Activated CD4-positive, alpha-beta T cell treated with anti-CD3 and anti-CD28 coated beads, Interleukin-2, amount 50 U/mL, for 16 hours (primary cell): ENCODE measurements around the gene FAM76A.
"Not testable (repeated sequence)": the region's sequence is repeated elsewhere in the genome, so short reads cannot be mapped to it uniquely, and the experiment has no call there.

Experiments
- DNase-seq: peaks from one replicate; pipeline ENCODE4 v3.0.0-alpha.2; 2020

The FAM76A gene

DNA sequence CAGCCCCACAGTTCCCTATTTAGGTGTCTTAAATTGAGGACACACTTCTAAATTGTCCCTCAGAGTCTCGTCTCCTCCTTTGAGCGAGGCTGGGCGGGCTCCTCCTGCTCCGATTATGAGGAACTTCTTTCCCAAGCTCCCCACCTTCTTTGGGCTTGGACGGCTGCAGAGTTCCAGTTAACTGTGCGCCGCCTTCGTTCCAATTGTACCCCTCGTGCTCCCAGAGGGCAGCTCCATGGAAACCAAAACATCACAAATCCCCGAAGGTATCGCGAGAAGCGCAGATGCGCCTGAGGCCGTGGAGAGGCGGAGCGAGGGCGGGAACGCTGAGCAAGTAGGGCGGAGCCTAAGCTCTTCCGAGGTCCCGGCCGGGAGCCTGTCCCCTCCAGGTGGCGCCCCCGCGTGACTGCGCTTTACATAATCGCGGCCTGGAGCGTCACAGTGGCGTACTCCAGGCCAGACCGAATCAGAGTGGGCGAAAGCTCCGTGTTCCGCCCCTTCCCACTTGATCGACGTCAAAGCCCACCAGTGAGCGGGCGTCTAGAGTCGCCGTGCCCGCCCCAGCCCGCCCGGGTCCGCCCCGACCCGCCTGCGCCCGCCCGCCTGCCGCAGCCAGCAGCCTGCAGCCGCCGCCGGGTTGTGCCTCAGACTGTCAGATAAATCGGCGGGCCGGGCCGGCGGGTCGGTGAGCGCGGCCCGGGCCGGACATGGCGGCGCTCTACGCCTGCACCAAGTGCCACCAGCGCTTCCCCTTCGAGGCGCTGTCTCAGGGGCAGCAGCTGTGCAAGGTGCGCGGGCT, at the start of gene FAM76A:
TSS of gene FAM76A (plus strand) at position 588 of the 799 bp plus-strand sequence. CDS start at position 708, 120 bp downstream.
- peak; percentile 99 for DNase-seq

DNA sequence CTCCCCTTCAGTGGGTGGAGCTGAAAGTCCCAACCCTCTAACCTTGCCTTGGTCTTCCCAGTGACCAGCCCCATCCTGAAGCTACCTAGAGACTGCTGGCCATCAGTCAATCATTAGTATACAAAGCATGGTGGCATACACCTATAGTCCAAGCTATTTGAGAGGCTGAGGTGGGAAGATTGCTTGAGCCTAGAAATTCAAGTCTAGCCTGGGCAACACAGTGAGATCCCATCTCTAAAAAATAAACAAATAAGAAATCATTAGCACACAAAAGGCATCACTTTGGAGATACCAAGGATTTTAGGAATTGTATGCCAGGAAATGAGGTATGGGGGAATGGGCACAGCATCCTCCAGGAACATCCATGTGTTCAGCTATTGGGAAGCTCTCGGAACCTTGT, 49.4 kb upstream of the FAM76A start:
- no peak for DNase-seq

DNA sequence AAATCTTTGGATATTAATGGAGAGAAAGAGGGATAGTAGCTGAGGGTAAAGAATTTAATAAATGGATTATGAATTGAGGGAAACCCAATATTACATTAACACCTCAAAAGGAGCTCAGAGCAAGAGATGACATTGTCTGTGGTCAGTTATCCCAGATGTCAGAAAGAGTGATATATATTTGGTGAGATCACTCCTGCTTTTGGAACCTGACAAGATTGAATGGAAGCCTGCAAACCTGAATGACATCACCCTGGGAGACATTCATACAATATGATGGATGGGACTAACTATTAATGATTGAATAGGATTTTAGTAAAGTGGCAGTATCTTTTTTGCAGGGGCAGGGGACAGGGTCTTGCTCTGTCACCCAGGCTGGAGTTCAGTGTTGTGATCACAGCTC, 47.0 kb upstream of the FAM76A start:
- no peak for DNase-seq

DNA sequence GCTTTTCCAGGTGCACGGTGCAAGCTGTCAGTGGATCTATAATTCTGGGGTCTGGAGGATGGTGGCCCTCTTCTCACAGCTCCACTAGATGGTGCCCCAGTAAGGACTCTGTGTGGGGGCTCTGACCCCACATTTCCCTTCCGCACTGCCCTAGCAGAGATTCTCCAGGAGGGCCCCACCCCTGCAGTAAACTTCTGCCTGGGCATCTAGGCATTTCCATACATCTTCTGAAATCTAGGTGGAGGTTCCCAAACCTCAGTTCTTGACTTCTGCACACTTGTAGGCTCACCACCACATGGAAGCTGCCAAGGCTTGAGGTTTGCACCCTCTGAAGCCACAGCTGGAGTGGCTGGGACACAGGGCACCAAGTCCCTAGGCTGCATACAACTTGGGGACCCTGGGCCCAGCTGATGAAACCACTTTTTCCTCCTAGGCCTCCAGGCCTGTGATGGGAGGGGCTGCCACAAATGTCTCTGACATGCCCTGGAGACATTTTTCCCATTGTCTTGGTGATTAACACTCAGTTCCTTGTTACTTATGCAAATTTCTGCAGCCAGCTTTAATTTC, 45.5 kb upstream of the FAM76A start:
- DNase-seq: not testable (repeated sequence)

DNA sequence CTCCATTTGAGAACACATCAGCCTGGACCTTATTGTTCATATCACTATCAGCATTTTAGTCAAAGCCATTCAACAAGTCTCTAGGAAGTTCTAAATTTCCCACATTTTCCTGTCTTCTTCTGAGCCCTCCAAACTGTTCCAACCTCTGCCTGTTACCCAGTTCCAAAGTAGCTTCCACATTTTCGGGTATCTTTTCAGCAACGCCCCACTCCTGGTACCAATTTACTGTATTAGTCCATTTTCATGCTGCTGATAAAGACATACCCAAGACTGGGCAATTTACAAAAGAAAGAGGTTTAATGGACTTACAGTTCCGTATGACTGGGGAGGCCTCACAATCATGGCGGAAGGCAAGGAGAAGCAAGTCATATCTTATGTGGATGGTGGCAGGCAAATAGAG, 44.2 kb upstream of the FAM76A start:
- not testable (repeated sequence) for DNase-seq

DNA sequence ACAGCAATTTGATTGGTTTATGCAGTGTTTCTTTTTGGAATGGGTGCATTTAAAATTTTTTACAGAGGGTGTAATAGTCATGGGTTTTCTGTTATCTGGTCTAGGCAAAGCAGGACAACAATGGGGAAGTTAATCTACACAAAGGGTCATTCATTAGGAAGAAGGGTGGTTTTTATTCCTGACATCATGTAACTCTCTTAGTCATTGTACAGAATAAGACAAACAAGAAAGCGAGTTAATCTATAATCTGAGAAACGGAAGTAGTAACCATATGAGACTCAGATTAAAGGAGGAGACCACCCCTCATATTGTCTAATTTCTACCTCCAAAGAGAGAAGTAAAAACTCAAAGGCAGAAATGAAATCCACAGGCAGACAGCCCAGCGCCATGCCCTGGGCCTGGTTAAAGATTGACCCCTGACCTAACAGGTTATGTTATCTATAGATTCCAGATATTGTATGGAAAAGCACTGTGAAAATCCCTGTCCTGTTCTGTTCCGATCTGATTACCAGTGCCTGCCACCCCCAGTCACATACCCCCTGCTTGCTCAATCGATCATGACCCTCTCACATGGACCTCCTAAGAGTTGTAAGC, 43.3 kb upstream of the FAM76A start:
- no peak for DNase-seq

DNA sequence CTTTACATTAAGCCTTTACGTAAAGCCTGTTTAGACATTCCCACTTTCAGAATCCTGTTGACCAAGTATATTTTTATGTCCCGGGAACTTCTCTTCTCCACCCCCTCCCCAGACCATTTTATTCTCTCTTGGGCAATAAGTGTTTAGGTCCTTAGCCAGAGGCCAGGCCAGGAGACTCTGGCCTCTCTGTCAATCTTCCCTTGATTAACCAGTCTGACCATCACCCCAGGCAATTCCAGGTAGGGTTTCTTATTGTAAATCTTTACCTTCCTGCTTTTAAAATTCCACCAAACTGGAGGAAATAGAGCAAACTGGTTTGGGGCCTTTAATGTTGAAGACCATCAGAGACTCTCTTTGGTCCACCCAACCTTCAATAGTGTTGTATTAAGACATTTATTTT, 41.6 kb upstream of the FAM76A start:
- no peak for DNase-seq

DNA sequence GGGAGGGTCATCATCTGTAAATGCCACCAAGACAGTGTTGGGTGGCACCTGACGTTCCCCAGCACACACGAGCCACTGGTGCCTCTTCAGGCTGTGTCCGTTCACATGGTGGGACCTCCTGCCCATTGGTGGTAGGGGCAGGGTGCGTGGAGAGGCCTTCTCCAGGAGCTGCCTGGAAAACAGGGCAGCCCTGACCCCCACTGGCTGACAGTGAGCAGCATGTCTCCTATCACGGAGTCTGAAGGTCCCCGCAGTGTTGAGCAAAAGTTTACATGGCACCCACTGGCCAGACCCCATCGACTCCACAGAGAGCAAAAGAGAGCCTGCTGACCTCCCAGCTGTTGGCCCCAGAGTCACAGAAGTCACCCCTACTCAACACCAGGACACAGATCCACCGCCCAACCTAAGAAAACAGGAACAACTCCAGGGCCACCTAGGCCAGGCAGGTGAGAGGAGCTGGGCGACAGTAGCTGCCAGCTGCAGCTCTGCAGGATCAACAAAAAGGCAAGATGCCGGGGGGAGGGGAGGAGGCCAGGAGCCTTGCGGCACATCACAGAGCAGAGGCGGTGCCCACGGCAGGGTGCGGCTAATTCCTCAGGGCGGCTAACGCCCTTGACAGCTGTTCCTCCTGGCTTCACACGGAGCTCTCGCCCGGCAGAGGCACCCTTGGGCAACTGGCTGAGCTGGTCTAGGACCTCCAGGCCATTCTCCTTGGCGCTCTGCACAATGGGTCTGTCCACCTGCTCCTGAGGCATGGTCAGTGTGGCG, 39.4 kb upstream of the FAM76A start:
- DNase-seq: no peak

DNA sequence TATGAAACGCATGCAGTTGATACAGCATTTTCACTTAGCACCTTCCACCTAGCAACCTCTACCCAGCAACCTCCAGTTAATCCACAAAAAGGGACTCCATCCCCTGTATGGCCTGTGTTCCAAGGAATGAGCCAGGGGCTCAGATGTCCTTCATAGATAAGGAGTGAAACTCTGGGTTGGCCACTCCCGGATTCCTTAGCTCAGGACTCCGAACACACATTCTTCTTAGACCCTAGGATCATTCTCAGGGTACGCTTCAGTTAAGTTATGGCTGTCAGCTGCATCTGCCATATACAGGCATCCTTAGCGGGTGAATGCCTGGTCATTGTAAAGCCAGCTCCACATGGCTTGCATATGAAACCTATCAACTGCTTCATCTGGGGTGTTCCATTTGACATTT, 37.9 kb upstream of the FAM76A start:
- DNase-seq: no peak

DNA sequence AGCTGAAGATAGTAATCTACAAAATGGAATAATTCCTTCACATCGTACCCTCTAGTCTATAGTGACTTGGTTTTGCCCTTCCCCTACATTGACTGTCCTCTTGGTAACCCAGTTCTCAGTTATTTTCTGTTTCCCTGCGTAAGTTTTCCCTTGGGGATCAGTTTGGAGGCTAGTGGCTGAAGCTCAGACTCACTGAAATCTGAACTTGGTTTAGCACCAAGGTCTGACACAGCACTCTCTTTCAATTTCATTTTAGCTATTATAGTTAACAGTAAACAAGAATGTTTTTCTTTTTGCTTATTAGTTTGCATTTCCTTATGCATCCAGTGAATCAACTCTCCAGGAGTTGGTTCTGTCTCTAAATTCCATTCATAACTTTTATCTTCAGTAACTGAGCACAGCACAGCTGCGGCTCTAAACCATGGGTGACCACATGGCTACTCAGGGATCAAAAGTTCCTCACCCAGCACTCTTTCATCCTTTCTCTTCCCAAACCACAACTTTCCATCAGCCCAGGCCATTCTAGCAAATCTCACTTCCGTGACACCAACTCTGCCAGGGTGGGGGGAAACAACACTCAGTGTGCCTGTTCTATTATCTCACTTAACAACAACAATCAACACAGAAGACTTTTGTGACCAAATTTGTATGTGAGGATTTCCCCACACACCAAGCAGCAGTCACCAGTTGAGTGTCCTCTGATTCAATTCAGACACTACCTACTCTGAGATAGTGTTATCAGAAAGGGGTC, 36.2 kb upstream of the FAM76A start:
- DNase-seq: peak; percentile 22

DNA sequence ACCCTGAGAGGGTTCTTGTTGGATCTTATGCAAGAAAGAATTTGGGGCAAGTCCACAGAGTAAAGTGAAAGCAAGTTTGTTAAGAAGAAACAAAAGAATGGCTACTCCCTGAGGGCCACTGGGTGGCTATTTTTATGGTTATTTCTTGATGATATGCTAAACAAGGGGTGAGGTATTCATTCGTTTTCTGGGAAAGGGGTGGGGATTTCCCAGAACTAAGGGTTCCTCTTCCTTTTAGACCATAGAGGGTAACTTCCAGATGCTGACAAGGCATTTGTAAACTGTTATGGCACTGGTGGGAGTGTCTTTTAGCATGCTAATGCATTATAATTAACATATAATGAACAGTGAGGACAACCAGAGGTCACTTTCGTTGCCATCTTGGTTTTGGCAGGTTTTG, 35.6 kb upstream of the FAM76A start:
- peak; percentile 9 for DNase-seq

DNA sequence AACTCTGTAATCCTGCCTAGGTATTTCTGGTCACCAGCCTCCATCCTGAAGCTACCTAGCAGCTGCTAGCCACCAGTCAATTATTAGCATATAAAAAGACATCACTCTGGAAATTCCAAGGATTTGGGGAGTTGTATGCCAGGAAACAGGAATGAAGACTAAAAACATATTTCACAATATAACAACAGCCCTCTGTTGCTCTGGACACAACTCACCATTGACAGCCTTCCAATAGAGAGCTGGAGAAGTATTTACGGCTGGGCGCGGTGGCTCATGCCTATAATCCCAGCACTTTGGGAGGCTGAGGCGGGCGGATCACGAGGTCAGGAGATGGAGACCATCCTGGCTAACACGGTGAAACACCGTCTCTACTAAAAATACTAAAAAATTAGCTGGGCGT, 28.9 kb upstream of the FAM76A start:
- DNase-seq: not testable (repeated sequence)

DNA sequence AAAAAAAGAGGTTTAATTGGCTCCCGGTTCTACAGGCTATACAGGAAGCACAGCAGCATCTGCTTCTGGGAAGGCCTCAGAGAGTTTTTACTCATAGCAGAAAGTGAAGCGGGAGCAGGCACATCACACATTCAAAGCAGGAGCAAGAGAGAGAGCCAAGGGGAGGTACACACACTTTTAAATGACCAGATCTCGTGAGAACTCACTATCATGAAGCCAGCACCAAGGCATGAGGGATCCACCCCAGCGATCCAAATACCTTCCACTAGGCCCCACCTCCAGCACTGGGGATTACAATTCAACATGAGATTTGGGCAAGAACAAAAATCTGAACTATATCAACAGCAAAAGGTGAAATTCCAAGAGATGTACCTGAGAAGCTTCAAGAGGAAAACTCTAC, 20.8 kb upstream of the FAM76A start:
- DNase-seq: no peak

DNA sequence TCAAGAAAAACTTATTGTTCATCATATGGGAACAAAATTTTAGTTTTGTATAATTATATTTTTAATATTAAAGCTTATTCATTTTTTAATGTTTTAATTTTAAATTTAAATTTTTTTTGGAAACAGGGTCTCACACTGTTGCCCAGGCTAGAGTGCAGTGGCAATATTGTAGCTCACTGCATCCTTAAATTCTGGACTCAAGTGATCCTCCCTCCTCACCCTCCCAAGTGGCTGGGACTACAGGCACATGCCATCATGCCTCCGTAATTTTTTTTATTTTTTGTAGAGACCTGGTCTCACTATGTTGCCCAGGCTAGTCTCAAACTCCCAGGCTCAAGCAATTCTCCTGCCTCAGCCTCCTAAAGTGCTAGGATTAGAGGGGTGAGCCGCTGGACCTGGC, 20.2 kb upstream of the FAM76A start:
- DNase-seq: no peak

DNA sequence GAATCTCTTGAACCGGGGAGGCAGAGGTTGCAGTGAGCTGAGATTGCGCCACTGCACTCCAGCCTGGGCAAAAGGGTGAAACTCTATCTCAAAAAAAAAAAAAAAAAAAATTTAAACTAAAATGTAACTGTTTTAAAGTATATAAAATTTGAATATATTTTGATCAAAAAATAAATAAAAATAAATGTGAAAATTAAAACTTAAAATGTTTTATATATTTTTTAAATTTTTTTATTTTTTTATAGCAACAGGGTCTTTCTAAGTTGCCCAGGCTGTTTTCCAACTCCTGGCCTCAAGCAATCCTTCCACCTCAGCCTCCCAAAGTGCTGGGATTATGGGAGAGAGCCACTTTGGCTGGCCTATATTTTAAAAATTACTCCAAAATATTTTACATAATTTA, 15.2 kb upstream of the FAM76A start:
- no peak for DNase-seq

DNA sequence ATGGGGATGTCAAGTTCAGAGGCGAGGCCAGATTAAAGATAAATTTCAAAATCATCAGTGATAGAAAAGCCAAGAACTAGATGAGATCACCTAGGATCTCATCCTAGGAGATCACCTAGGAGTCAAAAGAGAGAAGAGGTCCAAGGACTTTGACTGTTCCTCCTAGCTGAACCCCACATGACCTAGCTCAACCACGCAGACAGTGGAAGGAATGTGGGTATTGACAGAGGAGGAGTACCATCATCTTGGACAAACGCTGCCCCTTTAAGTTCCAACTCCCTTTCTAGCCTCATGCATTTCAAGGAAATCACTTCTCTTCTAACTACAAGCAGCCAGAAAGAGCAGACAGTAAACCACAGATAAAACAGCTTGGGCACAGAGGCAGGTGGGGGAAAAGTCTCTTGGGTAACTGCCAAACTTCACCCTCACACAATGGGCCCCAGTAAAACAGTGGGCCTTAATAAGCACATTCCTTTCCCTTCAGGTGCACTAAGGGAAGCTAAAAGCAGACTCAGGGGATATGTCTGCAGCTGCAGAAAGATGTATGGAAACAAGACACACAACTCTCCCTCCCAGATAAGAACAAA, 12.5 kb upstream of the FAM76A start:
- DNase-seq: no peak

DNA sequence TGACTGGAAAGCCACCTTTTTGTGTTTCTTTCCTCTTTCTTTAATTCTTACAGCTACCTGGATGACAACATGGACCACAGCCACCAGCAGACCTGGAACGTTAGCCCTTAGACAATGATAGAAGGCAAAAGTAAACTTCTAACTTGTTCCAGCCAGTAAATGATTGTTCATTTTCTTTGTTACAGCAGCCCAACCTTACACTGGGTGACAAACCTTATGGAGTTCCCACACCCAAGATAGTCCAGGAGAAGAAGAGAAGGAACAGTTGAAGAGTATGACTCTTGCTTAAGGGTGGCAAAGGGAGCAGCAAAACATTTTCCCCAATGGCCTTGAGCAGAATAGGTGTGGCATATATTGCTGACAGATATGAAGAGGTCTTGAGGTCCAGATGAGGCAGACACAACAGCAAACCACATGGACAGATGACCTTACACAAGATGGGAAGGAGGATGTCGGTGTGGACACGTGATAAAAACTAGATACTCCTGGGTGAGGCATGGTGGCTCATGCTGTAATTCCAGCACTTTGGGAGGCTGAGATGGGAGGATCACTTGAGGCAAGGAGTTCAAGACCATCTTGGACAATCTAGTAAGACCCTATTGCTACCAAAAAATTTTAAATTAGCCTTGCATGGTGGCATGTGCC, 11.8 kb upstream of the FAM76A start:
- DNase-seq: no peak

DNA sequence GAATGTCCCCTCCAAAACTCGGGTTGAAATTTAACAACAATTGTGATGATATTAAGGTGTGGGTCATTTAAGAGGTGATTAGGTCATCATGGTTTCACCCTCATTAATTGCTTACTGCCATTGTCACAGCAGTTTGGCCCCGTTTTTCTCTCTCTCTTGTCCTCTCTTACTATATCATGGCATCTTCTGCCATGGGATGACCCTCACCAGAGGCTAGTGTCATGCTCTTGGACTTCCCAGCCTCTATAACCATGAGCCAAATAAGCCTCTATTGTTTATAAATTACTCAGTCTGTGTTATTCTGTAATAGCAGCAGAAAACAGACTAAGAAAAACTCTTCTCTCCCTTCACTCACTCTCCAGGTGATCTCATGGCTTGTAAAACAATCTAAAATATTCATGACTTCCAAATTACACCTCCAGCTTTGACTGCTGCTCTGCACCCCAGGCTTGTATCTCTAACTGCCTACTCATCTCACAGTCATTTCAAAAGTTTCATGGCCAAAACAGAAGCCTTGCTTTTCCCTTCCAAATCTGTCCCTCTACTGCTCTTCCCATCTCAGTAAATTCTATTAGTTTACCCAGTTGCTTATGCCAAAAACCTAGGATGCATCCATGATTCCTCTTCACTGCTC, 9.4 kb upstream of the FAM76A start:
- DNase-seq: no peak

DNA sequence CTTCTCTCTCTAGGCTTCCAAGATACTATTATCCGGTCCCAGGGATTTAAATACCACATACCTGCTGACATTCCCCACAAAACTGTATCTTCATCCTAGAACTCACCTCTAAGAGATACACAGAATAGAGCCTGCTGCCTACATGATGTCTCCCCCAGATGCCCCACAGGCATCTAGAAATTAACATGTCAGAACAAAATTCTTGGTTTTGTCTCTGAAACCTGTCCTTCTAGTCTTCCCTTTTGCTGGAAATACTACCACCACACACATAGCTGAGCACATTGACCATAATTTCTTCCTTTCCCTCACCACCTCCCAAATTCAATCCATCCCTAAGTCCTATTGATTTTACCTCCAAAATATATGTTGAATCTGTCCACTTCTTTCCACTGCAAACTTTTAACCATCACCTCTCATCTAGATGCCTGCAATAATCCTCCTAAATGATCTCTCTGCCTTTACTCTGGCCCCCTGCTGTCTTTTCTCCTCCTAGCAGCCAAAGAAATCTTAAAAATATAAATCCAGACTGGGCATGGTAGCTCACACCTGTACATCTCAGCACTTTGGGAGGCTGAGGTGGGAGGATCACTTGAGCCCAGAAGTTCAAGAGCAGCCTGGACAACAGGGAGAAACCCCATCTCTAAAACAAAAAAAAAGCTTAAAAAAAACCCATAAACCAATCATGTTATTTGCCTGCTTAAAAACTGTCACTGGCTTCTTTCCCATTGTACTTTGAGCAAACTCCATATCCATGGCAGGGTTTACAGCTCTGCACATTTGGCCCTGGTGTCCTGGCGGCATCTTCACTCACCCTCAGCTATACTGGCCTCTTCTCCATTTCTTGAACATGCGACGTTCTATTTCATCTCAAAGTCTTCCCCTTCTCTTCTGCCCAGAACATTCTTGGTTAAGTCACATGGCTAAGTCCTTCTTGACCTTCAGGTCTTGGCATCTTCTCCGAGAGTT, 6.2 kb upstream of the FAM76A start:
- DNase-seq: no peak

DNA sequence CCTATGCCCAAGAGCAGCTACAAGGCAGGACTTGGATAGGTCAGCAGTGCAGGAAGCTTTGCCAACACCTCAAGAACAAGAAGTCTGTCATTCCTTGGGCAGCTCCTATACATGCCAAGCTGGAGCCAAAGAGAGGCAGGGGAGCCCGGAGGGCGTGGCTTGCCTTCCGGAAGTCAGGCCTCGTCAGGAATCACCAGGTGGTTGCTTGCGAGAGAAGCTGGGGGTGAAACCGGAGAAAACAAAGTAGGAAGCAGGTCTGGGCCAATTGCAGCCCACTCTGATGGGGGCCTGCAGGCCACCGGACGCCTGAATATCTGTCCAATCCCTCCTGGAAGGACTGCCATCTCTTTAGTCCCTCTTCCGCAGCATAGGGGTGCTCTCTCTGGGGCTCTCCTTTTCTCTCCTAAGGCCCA, 794 bp upstream of the FAM76A start:
- no peak for DNase-seq
